ENCODE results near the gene ZNF213.

The ZNF213 gene

DNA sequence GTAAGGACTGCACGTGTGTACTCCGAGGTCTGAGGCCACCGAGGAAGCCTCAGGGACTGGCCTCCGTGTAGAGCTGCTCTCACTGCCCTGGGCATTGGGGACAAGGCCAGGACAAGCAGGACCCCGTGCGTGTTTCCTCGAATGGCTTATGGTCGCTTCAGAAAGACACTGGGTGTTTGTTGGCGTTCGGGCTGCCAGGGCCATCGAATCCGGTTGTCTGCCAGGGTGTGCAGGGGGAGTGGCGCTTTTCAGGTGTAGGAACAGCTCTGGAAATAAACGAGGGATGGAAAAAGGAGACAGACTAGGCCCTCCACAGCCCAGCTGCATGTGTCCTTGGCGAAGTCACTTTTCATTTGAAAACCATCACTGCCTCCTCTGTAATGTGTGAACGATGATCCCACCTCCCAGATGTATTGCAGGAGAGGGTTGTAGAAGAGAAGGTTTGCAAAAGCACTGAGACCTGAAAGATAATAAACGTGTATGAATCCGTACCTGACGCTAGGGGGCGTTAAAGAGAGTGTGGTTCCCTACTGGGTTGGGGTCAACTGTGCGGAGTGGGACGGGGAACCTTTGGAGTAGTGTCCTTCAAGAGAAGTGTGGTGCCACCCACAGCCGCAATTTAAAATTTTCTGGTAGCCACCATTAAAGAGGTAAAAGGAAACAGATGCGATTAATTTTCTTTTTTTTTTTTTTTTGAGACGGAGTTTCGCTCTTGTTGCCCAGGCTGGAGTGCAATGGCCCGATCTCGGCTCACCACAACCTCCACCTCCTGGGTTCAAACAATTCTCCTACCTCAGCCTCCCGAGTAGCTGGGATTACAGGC is 33.6 kb upstream of the ZNF213 start:
- DNase-seq: peak; percentile 40

DNA sequence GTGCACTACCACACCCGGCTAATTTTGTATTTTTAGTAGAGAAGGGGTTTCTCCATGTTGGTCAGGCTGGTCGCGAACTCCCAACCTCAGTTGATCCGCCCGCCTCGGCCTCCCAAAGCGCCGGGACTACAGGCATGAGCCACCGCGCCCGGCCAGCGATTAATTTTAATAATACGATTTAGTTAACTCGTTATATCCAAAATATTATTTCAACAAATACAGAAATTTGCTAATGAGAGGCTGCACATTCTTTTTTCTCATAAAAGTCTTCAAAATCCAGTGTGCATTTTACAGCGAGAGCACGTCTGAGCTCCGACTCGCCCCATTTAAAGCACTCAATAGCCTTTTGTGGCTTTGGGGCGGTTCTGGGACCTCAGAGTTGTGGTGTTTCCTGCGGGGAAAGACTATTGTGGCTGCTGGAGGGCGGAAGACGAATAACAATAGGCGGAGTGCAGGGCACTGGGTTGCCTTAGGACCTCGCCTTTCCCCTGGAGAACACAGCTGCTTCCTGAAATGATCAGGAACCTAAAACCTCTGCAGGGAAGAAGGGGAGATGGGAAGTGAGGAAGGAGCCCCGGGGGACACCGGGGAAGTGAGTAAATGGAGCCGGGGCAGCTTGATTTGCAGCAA is 32.9 kb upstream of the ZNF213 start:
- DNase-seq: no peak

DNA sequence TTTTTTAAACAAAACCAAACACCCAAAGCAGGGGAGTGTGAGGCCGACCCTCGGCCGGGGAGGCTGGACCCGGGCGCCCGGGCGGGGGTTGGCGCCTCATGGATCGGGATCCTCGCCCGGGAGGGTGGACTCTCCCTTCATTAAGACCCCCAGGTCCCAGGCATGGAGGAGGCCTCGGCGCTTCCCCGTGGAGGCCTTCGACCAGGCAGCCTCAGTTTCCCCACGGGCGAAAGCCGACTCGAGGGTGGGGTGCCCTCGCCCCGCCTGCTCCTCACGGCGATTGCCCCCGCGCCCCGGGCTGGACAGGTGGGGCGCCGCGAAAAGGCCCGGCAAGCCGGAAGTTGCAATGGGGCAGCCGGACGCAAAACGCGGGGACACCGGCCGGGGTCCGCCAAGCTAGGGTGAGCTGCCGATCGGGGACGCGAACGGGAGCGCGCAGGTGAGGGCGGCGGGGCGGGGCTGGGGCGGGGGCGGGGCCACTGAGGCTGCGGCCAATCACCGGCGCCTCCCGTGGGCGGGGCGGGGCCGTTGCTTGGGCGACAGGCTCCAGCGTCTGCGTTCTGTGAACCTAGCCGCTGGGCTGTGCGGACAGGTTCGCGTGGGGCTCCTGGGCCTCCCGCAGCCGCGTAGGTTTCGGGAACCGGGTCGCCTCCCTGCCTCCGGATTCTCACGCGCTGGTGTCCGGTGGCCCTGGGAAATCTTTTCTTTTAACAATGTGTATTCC is 28.5 kb upstream of the ZNF213 start:
- peak; percentile 83 for DNase-seq

DNA sequence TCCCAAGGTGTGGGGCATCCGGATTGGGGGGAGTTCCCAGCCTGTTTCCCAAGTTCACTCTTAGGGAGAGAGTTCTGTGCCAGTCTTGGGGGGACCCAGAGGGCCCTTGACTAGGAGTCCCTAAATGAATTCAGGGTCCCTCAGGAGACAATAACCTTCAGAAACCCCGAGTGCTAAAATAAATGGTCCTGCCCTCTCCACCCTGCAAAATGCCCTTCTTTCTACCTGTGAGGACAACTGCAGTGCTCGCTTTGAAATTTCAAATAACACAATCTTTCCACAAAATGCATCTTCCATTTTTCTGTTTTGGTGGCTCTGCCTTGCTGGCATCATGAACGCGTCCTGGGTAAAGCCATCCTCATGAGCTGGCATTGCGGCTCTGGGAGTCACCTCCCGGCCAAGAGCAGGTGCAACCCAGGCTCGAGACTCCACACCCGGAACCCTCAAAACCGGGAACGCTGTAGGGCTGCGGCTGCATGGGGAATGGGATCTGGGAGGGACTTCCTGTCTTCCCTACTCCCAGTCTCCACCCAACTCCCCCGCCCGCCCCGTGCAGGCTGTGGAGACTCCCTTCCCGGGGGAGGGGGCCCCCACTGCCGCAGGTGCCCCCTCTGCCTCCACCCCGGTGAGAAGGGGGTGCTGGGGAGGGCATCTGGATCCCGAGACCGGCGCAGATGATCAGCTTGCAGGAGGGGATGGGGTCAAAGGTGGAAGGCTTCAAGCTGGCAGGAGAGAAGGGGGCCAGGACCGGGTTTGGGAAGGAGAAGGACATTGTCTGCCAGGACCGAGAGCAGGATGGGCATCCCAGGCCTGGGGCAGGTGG is 22.6 kb upstream of the ZNF213 start, which contains the start of gene ZNF205:
Gene ZNF205, plus strand, starts transcription at position 529 of the 823 bp plus-strand sequence. CDS start 845 bp downstream, outside the sequence.
- DNase-seq: peak; percentile 77

DNA sequence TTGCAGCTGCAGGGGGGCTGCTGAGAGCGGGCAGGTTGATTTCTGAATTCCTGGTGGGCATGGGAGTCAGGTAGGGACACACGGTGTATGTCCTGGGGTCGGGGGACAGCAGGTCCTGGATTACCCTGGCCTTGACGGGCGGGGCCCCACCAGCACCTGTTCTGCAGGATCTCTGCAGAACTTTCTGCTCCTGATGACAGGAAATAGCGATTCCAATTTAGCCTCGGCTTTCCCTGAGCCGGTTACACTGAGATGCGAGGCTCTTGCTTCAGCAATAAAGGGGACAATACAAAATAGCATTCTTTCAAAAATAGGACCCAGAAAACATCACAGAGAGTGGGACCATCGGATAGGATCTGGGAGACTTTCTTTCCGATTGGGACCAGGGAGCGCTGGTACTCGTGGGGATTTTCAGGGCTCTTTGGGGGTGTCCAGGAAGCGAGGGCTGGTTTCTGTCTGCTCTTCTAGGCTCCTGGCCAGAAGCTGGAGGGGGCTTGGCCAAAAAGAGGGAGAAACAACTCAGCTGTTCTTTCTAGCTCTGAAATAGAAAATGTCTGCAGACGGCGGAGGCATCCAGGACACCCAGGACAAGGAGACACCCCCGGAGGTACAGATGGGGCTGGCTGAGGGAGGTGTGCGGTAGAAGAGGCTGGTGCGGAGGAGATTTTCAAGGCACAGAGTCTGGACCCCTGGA is 21.8 kb upstream of the ZNF213 start:
- no peak for DNase-seq

DNA sequence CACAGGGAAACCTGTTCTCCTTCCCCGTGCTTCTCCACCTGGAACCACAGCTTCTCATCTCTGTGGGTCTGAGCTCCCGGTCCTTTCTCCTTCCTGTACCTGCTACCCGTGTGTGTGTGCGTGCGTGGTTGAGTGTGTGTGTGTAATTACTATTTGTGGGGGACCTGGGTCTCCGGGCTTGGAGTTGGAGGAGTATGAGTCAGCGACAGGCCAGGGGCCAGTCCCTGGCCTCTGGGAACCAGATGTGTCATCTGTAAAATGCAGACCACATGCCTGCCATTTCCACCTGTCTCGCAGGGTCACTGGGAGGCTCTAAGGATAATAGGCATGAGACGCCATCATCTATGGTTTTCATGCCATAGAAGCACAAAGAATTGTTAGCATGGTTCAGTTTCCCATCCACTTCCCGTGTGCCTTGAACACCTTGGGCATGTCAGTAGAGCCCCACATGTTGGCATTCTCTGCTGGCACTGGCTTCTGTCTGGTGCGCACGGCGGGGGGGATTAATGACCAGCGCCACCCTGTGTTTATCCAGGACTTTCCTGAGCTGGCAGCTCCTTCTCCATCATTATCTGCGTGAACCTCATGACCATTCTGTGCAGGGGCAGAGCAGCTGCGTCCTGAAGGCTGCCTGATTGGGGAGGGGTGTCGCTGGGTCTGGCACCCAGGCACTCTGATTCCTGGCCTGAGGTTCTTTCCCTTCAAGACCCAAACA is 20.9 kb upstream of the ZNF213 start:
- no peak for DNase-seq

DNA sequence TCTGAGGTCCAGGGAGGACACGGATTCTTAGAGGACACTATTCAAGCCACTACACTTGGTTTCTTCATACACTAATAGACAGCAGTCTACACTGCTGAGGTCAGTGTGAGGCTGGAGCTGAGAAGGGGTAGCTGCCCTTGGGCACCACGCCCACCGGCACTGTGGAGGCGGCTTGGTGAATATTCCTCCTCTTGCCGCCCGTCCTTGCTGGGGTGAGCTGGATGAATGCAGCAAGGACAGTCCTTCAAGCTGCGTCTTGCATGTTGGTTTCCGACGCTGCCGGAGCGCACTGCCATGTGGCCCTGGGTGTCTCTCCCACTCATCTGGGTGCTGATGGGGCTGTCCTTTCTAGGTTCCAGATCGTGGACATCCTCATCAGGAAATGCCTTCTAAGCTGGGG is 19.8 kb upstream of the ZNF213 start:
- no peak for DNase-seq

DNA sequence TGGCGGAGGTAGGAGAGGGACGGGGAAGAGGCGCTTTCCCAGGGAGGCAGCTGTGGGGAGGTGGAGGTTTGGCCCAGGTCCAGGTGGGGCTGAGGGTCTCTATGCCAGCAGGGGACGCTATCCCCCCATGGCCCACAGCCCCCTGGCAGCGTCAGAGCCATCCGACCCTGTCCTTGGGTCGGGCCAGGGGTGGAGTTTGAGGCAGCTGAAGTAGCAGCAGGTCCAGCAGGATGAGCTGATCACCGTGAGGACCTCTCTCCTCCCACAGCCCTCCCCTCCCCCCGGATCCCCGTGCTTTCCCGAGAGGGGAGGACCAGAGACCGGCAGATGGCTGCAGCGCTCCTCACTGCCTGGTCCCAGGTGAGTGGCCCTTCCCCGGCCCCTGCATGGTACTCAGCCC is 19.3 kb upstream of the ZNF213 start:
- DNase-seq: no peak

DNA sequence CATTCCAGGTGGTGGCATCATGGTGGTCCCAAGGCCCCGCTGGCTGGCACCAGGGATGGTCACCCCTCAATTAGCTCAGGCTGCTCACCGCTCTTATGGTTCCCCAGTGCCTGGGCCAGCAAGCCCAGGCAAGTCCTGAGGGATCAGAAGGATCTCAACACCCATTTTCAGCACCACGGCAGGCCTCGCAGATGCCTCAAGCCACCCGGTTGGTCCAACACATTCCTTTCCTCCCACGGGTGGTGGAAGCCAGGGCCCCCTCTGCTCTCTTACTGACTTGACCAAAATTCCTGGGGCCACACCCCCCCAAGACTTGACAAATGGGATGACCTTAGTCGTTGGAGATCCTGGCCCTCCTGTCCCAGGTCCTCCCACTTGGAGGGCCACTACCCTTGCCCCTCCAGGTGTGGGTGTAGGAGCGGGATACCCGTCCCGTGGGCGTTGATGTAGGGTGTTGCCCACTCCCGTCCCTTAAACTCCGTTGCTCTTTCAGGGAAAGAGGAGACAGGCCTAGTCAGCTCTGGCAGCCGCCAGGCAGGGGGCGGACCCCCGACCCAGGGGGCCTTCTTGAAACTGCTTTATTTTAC is 16.5 kb upstream of the ZNF213 start:
- no peak for DNase-seq

DNA sequence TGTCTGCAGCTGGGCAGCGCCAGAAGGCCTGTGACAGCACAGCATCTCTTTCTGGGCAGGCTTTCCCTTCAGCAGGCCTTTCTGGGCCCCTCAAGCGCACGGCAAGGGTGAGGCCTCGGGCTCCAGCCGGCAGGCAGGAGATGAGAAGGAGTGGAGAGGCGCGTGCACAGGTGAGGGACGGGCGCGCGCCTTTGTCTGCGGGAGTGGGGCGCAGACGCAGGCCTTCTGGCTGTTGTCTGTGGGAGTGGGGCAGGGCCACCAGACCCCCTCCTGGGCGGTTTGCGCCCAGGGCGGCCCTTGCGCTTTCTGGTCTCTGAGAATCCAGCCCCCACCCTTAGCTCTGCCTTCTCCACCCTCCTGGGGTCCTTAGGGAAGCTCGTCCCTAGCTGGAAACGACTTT is 16.0 kb upstream of the ZNF213 start:
- DNase-seq: no peak

DNA sequence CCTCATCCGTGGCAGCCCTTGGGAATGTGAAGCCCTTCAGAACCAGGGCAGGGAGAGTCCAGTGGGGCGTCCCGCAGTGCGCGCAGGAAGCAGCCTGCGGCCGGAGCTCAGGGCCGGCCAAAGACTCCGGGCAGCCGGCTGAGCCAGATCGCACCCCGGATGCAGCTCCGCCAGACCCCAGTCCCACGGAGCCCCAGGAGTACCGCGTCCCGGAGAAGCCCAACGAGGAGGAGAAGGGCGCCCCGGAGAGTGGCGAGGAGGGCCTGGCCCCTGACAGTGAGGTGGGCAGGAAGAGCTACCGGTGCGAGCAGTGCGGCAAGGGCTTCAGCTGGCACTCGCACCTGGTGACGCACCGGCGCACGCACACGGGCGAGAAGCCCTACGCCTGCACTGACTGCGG is 15.5 kb upstream of the ZNF213 start:
- no peak for DNase-seq

DNA sequence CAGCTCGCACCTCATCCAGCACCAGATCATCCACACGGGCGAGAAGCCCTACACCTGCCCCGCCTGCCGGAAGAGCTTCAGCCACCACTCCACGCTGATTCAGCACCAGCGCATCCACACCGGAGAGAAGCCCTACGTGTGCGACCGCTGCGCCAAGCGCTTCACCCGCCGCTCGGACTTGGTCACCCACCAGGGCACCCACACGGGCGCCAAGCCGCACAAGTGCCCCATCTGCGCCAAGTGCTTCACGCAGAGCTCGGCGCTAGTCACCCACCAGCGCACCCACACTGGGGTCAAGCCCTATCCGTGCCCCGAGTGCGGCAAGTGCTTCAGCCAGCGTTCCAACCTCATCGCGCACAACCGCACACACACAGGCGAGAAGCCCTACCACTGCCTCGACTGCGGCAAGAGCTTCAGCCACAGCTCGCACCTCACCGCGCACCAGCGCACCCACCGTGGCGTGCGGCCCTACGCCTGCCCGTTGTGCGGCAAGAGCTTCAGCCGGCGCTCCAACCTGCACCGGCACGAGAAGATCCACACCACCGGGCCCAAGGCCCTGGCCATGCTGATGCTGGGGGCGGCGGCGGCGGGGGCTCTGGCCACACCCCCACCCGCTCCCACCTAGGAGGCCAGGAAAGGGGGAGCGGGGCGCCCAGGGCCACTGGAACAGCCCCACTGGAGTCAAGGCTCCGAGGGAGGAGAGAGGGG is 15.0 kb upstream of the ZNF213 start:
- DNase-seq: no peak

DNA sequence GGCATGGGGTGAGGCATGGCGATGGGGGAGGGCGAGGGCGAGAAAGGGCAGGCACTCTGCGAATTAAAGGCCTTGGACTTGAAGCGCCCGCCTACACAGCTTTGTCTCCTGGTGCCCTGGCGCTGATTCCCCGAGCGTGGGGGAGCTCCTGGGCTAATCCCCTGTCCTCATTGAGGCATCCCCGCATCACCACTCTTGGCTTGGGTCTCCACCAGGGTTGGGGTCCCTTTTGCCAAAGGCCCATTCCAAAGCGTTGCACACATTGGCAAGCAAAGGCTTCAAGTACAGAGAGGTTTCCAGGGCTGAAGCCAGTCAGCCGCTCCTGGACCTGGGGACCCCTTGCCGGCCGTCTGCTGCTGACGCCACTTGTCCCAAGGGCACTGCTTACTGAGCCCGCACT is 14.4 kb upstream of the ZNF213 start:
- DNase-seq: no peak

DNA sequence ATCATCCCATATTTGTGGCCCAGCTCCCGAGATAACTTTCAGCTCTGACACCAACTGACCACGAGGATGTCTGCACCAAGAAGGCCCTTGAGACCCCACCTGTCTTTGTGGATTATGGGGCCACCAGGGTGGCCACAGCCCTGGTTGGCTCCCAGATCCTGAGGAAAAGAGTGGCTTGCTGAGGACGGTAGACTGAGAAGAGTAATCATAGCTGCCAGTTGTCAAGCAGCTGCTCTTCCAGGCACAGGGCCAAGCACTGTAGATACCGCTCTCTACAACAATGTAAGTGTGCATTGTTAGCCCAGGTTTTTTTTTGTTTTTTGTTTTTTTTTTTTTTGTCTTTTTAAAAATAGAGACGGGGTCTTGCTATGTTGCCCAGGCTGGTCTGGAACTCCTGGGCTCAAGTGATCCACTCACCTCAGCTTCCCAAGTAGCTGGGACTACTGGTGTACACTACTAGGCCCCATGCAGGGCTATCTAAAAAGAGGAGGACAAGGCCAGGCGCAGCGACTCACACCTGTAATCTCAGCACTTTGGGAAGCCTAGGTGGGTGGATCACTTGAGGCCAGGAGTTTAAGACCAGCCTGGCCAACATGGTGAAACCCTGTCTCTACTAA is 12.9 kb upstream of the ZNF213 start:
- no peak for DNase-seq

DNA sequence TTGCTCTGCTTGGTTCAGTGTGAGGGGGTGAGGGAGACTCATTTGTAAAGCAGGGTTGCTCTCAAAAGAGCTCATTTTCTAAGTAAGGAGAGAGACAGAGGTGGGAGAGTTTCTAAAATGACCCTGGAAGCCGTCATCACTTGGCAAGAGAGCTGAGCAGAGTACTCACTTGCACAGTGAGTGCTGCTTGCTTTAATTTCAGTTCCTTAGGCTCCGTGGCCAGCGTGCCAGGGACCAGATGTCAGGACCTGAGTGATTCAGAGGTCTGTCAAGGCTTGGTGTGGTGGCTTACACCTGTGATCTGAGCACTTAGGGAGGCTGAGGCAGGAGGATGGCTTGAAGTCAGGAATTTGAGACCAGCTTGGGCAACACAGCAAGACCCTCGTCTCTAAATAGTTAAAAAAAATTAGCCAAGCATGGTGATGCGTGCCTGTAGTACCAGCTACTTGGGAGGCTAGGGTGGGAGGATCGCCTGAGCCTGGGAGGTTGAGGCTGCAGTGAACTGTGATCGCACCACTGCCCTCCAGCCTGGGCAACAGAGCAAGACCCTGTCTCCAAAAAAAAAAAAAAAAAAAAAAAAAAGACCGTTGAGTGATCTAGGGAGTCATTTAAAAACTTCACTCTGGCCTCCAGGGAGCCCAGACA is 11.8 kb upstream of the ZNF213 start:
- DNase-seq: no peak

DNA sequence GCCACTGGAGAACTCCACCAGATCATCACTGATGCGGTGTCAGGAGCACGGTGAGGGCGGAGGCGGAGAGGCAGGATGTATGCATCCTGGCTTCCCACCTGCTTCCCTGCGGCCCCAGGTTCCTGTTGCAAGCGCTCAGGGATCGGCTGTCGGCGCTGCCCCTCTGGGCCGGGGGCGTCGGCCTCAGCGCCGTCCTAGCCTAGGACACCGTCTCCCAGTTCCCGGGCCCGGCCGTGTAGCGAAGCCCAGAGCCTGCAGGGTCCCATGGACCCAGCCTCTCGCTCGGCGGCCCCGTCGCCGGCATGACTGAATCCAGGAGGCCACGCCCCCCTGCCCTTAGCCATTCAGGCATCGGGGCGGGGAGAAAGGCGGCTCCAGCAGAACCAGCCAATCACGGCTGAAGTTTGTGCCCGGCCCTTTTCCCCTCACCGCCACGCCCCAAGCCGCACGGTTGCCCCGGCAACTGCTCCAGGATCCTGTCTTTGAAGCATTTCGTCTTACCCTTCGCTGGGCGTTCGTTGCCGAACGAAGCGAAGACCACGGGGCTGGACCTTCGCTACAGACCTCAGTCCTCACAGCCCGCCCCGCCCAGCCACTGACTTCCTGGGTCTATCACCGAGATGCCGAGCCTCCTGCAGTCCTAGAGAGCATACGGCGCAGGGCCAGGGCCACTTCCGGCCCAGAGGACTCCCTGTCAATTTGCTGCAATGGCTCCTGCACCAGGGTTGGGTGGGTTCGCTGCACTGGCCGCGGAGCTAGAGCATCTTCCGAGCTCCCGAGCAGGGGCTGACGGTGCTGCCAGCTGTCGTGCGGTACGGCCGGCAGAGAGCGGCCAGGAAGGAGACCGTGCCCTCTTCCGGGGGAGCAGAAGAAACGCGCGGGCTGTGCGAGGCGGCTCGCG is 10.6 kb upstream of the ZNF213 start:
- DNase-seq: peak; percentile 93

DNA sequence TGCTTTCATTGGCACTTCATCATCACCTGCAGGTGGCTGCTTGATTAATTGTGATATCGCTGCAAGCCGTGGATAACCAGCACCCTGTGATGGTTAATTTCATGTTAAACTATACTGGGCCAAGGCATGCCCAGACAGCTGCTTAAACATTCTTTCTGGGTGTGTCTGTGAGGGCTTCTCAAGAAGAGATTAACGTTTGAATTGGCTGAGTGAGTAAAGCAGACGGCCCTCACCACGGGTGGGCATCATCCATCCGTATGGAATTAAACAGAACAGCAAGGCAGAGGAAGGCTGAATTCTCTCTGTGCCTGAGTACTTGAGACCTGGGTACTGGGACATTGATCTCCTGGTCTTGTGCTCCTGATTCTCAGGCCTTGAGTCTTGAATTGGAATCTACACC is 7.1 kb upstream of the ZNF213 start:
- DNase-seq: no peak

Data from fibroblast of skin of back (primary cell).